Sigmoid colon (tissue), 7 donors: ENCODE measurements around the gene CLCN4. TPM values are rescaled to one million over a fixed set of nuclear protein-coding genes. Genes with fewer than 3 reads are reported as not detected.

Source experiments
- DNase-seq: peaks from one replicate; pipeline ENCODE4 v3.0.0-alpha.2; 2019
- H3K27ac ChIP-seq, 4 donors: fragments of 200-600 bp; sonication (generic); one replicate each; pipeline ENCODE4 v1.5.1; 2016 to 2019; ENCODE audit warnings: mild to moderate bottlenecking in 1 of 4
- H3K27me3 ChIP-seq, 3 donors: fragments of 200-600 bp; sonication (generic); one replicate each; pipeline ENCODE4 v1.5.1; 2019; ENCODE audit warnings: mild to moderate bottlenecking in 1 of 3
- H3K36me3 ChIP-seq, 4 donors: fragments of 200-600 bp; sonication (generic); one replicate each; pipeline ENCODE4 v1.5.1; 2016 to 2019
- H3K4me1 ChIP-seq, 4 donors: fragments of 200-600 bp; sonication (generic); one replicate each; pipeline ENCODE4 v1.5.1; 2017 to 2019
- H3K4me3 ChIP-seq, 4 donors: fragments of 200-600 bp; sonication (generic); one replicate each; pipeline ENCODE4 v1.5.1; 2017 to 2019; ENCODE audit warnings: mild to moderate bottlenecking in 2 of 4, moderate library complexity in 1 of 4
- H3K9me3 ChIP-seq, 4 donors: fragments of 200-600 bp in 3 of 4; sonication (generic) in 3 of 4; one replicate each; pipeline versions ENCODE4 v1.5.1 to v1.6.1; 2013 to 2019
- EP300 ChIP-seq, 4 donors: sonication (generic); formaldehyde crosslinking; IDR thresholded peaks; one replicate each; pipeline ENCODE4 v1.6.1; 2017; ENCODE audit warnings: antibody characterized with exemption in 4 of 4
- POLR2A ChIP-seq, 2 donors: fragments of 450-650 bp; IDR thresholded peaks; one replicate each; pipeline ENCODE4 v1.6.1; 2016; ENCODE audit warnings: antibody characterized with exemption in 2 of 2, mild to moderate bottlenecking in 2 of 2, moderate library complexity in 2 of 2
- POLR2AphosphoS5 ChIP-seq, 4 donors: sonication (generic); formaldehyde crosslinking; IDR thresholded peaks; one replicate each; pipeline ENCODE4 v1.6.1; 2017; ENCODE audit warnings: antibody characterized with exemption in 4 of 4
- WGBS, 2 donors: extraction: QIAGEN DNeasy Blood & Tissue Kit; methylation state at CpG; one replicate each; pipeline ENCODE4 v1.1.7; 2013; 5-methylcytosine and 5-hydroxymethylcytosine counted together
- intact Hi-C: fragments of 100-400 bp; cut with DNase I; formaldehyde crosslinking; loops from one replicate; pipeline ENCODE4 v1.15.1; 2023
- polyA plus RNA-seq, 3 donors: library from polyadenylated mRNA; stranded (reverse); fragments of 200-250 nt; gene quantifications; one replicate each; pipeline ENCODE4 v1.2.3, GENCODE V29; 2013
- total RNA-seq, 4 donors: library from RNA; depleted of rRNA; stranded (reverse); fragments of >200 nt; gene quantifications; one replicate each; pipeline ENCODE4 v1.1.0, GENCODE V29; 2016
- TF ChIP-seq, protein P1 (sequence below), 4 experiments: fragments of 450-650 bp in 3 of 4; fragments of 200-600 bp in 1 of 4; IDR thresholded peaks; one replicate each; pipeline ENCODE4 v1.5.1; 2016 to 2019; ENCODE audit warnings: antibody characterized with exemption in 4 of 4, mild to moderate bottlenecking in 3 of 4, moderate library complexity in 2 of 4
- donor health status: healthy with polysubstance abuse.
- donor health status: Bipolar disorder and iron deficiency.
- donor health status: healthy.

CLCN4 gene
- total and polyA plus RNA-seq, 7 donors, result under 0.01 to 1.1 (median 0.71) TPM

GRCh38 chrX:10213716-10214115 is 56.9 kb downstream of the CLCN4 start:
- no peak for DNase-seq
- H3K4me3 ChIP-seq, result no peak overlapping the region
- no peak overlapping the region for H3K27ac ChIP-seq
- intact Hi-C loops, result no loop called here
- no peaks in the 10 kb centered on the region for H3K9me3 ChIP-seq
- WGBS, 2 donors, result 97% methylated on average over 24 of the region's 24 CpGs
- H3K27me3 ChIP-seq, result no peaks in the 10 kb centered on the region
- no peaks in the 10 kb centered on the region for H3K4me1 ChIP-seq
- TF ChIP-seq EP300 (IDR thresholded peaks at IDR 0.05), result no peak
- no peak for TF ChIP-seq POLR2AphosphoS5 (IDR thresholded peaks at IDR 0.05)
- TF ChIP-seq POLR2A (IDR thresholded peaks at IDR 0.05), result no peak
- TF ChIP-seq, protein P1, sequence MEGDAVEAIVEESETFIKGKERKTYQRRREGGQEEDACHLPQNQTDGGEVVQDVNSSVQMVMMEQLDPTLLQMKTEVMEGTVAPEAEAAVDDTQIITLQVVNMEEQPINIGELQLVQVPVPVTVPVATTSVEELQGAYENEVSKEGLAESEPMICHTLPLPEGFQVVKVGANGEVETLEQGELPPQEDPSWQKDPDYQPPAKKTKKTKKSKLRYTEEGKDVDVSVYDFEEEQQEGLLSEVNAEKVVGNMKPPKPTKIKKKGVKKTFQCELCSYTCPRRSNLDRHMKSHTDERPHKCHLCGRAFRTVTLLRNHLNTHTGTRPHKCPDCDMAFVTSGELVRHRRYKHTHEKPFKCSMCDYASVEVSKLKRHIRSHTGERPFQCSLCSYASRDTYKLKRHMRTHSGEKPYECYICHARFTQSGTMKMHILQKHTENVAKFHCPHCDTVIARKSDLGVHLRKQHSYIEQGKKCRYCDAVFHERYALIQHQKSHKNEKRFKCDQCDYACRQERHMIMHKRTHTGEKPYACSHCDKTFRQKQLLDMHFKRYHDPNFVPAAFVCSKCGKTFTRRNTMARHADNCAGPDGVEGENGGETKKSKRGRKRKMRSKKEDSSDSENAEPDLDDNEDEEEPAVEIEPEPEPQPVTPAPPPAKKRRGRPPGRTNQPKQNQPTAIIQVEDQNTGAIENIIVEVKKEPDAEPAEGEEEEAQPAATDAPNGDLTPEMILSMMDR (IDR thresholded peaks at IDR 0.05), result no peak
- H3K36me3 ChIP-seq, result no peaks in the 10 kb centered on the region

DNA sequence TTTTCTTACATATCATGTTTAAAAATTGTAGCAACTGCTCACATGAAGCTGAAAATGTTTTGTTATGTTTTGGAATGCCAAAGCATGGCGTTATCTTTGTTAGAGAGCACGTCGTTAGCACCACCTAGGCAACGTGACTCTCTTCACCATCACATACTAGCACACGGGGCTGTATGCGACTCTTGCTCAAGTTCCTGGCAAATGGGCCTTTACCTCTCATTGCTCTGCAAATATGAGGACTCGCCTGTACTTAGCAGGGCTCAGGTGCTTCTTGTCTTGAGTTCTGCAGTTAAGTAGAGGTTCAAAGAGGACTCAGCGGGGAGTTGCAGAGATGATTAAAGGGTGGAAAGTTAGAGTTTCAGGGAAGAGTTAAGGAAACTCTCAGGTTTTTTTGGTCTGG is 59.4 kb downstream of the CLCN4 start:
- no peak for TF ChIP-seq POLR2AphosphoS5 (IDR thresholded peaks at IDR 0.05)
- TF ChIP-seq EP300 (IDR thresholded peaks at IDR 0.05), result no peak
- no peak for TF ChIP-seq POLR2A (IDR thresholded peaks at IDR 0.05)
- TF ChIP-seq, protein P1 (IDR thresholded peaks at IDR 0.05), result no peak
- H3K27ac ChIP-seq, result no peak overlapping the region
- no peaks in the 10 kb centered on the region for H3K9me3 ChIP-seq
- H3K36me3 ChIP-seq, result no peaks in the 10 kb centered on the region
- no peaks in the 10 kb centered on the region for H3K27me3 ChIP-seq
- DNase-seq, result no peak
- H3K4me3 ChIP-seq, result no peak overlapping the region
- intact Hi-C loops, result no loop called here
- no peaks in the 10 kb centered on the region for H3K4me1 ChIP-seq
- WGBS, 2 donors, result 90 to 92% methylated on average over 8 of the region's 8 CpGs

- Histone ChIP-seq H3K4me3 (no peak overlapping the region), H3K36me3 (no peaks in the 10 kb centered on the region), H3K4me1 (no peaks in the 10 kb centered on the region), H3K27me3 (no peaks in the 10 kb centered on the region), H3K27ac (no peak overlapping the region), H3K9me3 (no peaks in the 10 kb centered on the region)
- no peak for DNase-seq
- intact Hi-C loops, result no loop called here
- WGBS, 2 donors, result 85 to 94% methylated on average over 1 of the region's 1 CpG
- TF ChIP-seq POLR2AphosphoS5 (IDR thresholded peaks at IDR 0.05), result no peak
- TF ChIP-seq, protein P1 (IDR thresholded peaks at IDR 0.05), result no peak
- TF ChIP-seq POLR2A (IDR thresholded peaks at IDR 0.05), result no peak
- no peak for TF ChIP-seq EP300 (IDR thresholded peaks at IDR 0.05)
These were observed 60.4 kb downstream of the CLCN4 start for GRCh38 chrX:10217198-10217597.

GRCh38 chrX:10221651-10222050 is 64.9 kb downstream of the CLCN4 start:
- intact Hi-C loops, result no loop called here
- Histone ChIP-seq H3K27ac (no peak overlapping the region), H3K4me1 (peaks cover 0 to 14% (median 3%) of the 10 kb centered on the region in 4 donors), H3K4me3 (no peak overlapping the region), H3K27me3 (no peaks in the 10 kb centered on the region), H3K36me3 (no peaks in the 10 kb centered on the region), H3K9me3 (no peaks in the 10 kb centered on the region)
- TF ChIP-seq POLR2A (IDR thresholded peaks at IDR 0.05), result no peak
- no peak for TF ChIP-seq POLR2AphosphoS5 (IDR thresholded peaks at IDR 0.05)
- no peak for TF ChIP-seq EP300 (IDR thresholded peaks at IDR 0.05)
- TF ChIP-seq, protein P1 (IDR thresholded peaks at IDR 0.05), result no peak
- WGBS, 2 donors, result 85 to 89% methylated on average over 6 of the region's 6 CpGs
- no peak for DNase-seq

DNA sequence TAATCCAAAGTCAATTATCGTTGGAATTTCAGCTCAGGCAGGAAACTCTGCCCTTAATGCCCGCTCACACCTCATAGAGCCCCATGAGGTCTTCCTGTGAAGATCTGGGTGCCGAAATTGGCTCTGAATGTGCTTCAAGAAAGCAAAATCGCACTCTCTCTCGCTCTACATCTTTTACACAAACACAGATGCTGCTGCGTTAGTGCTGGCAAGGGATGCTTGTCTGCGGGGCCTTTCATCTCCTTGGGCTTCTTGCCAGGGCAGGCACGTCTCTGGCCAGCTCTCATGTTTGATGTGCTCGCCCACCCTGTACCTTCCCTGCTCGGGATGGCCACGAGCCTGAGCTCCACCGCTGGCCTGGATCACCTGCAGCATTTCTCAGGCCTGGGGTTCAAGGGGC is 66.5 kb downstream of the CLCN4 start:
- Histone ChIP-seq H3K27me3 (no peaks in the 10 kb centered on the region), H3K36me3 (no peaks in the 10 kb centered on the region), H3K9me3 (no peaks in the 10 kb centered on the region), H3K4me1 (peaks cover 0 to 14% (median 3%) of the 10 kb centered on the region in 4 donors), H3K4me3 (no peak overlapping the region), H3K27ac (peak overlapping the region in 3 of 4 donors; percentile 44 to 64 (median 53))
- intact Hi-C loops, result no loop called here
- DNase-seq, result no peak
- TF ChIP-seq POLR2AphosphoS5 (IDR thresholded peaks at IDR 0.05) (no peak), EP300 (IDR thresholded peaks at IDR 0.05) (no peak), POLR2A (IDR thresholded peaks at IDR 0.05) (no peak)
- TF ChIP-seq, protein P1 (IDR thresholded peaks at IDR 0.05), result no peak
- 73 to 84% methylated on average over 12 of the region's 12 CpGs for WGBS, 2 donors
